Activated CD4-positive, alpha-beta memory T cell treated with anti-CD3 and anti-CD28 coated beads, Interleukin-2, amount 10 ng/mL, durations not matched to agents 7 days and 5 days (primary cell): ENCODE data around the gene GOLPH3. TPM values are rescaled to one million over a fixed set of nuclear protein-coding genes. Genes with fewer than 3 reads are reported as not detected.
"Not testable (repeated sequence)": the region's sequence is repeated elsewhere in the genome, so short reads cannot be mapped to it uniquely, and the experiment has no call there.

Experiments used
- CTCF ChIA-PET: fragments of 350-600 bp; sonication (Branson Sonifier 250); formaldehyde crosslinking; loops from one replicate; lab custom pipeline; 2021; ENCODE audit warnings: antibody characterized with exemption, inconsistent platforms; lab: Charles Lee
- POLR2A ChIA-PET: fragments of 350-600 bp; sonication (Branson Sonifier 250); formaldehyde crosslinking; loops from one replicate; lab custom pipeline; 2021; ENCODE audit warnings: antibody characterized with exemption; lab: Charles Lee
- DNase-seq: peaks from one replicate; pipeline ENCODE4 v3.0.0-alpha.2; 2020
- H3K27ac Mint-ChIP-seq: one replicate; pipeline ENCODE4 v1.8.0; 2021; ENCODE audit warnings: mild to moderate bottlenecking, mixed read lengths
- H3K27me3 Mint-ChIP-seq: one replicate; pipeline ENCODE4 v1.8.0; 2021; ENCODE audit warnings: mixed read lengths
- H3K36me3 Mint-ChIP-seq: one replicate; pipeline ENCODE4 v1.8.0; 2021; ENCODE audit warnings: low read depth, mixed read lengths
- H3K4me1 Mint-ChIP-seq: one replicate; pipeline ENCODE4 v1.8.0; 2021; ENCODE audit warnings: mixed read lengths
- H3K4me3 Mint-ChIP-seq: one replicate; pipeline ENCODE4 v1.8.0; 2021; ENCODE audit warnings: mild to moderate bottlenecking, mixed read lengths
- H3K9me3 Mint-ChIP-seq: one replicate; pipeline ENCODE4 v1.8.0; 2021; ENCODE audit warnings: mixed read lengths
- total RNA-seq, 2 experiments: library from RNA; stranded (reverse); gene quantifications; one replicate each; pipeline ENCODE4 v1.2.3, GENCODE V29; 2021

Gene GOLPH3
- total RNA-seq, 2 experiments from 2014 or later: 81.6 to 86.8 TPM

DNA sequence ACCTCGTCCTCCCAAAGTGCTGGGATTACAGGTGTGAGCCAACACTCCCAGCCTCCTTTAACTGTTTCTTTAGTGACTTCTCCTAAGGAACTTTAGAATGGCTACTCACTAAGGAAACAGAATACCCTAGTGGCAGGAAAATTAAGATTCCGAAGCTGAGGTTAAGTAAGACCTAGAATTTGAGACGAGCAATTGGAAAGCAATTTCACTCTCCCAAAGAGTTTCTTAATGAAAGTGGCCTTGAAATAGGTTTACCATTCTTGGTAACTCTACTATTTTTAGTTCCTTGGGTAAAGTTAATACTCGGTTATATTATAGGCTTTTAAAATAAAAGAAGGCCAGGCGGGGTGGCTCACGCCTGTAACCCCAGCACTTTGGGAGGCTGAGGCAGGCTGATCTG, 22.9 kb upstream of the GOLPH3 start:
- no peaks in the 10 kb centered on the region for H3K4me1 Mint-ChIP-seq
- H3K36me3 Mint-ChIP-seq: no peaks in the 10 kb centered on the region
- no peak overlapping the region for H3K27ac Mint-ChIP-seq
- peaks cover 18% of the 10 kb centered on the region for H3K27me3 Mint-ChIP-seq
- CTCF ChIA-PET: no interaction called here
- no peak overlapping the region for H3K4me3 Mint-ChIP-seq
- POLR2A ChIA-PET: no interaction called here
- H3K9me3 Mint-ChIP-seq: no peaks in the 10 kb centered on the region
- DNase-seq: no peak

- H3K4me1 Mint-ChIP-seq: no peaks in the 10 kb centered on the region
- peaks cover 15% of the 10 kb centered on the region for H3K27me3 Mint-ChIP-seq
- no peaks in the 10 kb centered on the region for H3K9me3 Mint-ChIP-seq
- H3K36me3 Mint-ChIP-seq: no peaks in the 10 kb centered on the region
- H3K27ac Mint-ChIP-seq: no peak overlapping the region
- DNase-seq: no peak
- CTCF ChIA-PET: no interaction called here
- POLR2A ChIA-PET: no interaction called here
- no peak overlapping the region for H3K4me3 Mint-ChIP-seq
Measured at GRCh38 chr5:32195265-32195664, 21.1 kb upstream of the GOLPH3 start.

DNA sequence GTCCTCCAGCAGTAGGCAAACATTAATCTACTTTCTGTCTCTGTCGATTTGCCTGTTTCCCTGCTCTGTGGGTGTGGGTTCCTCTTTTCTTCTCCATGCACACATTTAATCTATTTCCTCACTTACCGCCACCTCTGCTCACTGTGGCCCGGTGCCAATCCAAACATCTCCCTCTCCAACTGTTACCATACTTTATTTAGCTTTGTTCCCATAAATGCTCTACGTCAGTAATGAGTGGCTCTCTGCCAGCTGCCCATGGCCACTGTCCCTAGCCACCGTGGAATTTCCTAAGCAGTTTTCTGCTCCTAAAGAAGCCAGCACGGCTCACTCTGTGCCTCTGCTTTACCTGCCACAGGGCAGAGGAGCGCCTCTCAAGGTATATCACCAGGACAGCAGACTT, 19.5 kb upstream of the GOLPH3 start:
- no peak for DNase-seq
- POLR2A ChIA-PET: interaction anchor here (1.0 kb wide), 1 partner anchor 18 kb away, joined by 3 read pairs; no protein-coding TSS in a partner anchor
- H3K36me3 Mint-ChIP-seq: no peaks in the 10 kb centered on the region
- H3K4me3 Mint-ChIP-seq: no peak overlapping the region
- H3K27me3 Mint-ChIP-seq: peaks cover 15% of the 10 kb centered on the region
- CTCF ChIA-PET: no interaction called here
- H3K4me1 Mint-ChIP-seq: no peaks in the 10 kb centered on the region
- H3K27ac Mint-ChIP-seq: no peak overlapping the region
- no peaks in the 10 kb centered on the region for H3K9me3 Mint-ChIP-seq

- Mint-ChIP-seq H3K9me3 (no peaks in the 10 kb centered on the region), H3K4me3 (no peak overlapping the region), H3K27ac (no peak overlapping the region), H3K36me3 (no peaks in the 10 kb centered on the region), H3K4me1 (no peaks in the 10 kb centered on the region), H3K27me3 (peaks cover 9% of the 10 kb centered on the region)
- ChIA-PET POLR2A (no interaction called here), CTCF (interaction anchor here (2.8 kb wide), 1 partner anchor 42 kb away, joined by 8 read pairs; no protein-coding TSS in a partner anchor)
- DNase-seq: no peak
Measured at GRCh38 chr5:32190095-32190494, 16.0 kb upstream of the GOLPH3 start.

DNA sequence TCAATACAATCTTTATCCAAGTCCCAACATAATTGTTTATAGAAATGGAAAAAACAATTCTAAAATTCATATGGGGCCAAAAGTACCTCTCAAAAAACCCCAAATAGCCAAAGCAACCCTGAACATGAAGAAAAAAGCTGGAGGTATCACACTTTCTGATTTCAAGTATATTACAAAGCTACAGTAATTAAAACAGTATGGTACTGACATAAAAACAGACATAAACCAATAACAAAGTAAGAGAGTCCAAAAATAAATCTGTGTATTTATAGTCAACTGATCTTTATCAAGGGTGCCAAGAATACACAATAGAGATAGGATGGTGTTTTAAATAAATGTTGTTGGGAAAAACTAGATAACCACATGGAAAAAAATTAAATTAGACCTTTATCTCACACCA, 13.6 kb upstream of the GOLPH3 start:
- Mint-ChIP-seq H3K36me3 (no peaks in the 10 kb centered on the region), H3K9me3 (no peaks in the 10 kb centered on the region), H3K27ac (no peak overlapping the region), H3K4me1 (peaks cover 1% of the 10 kb centered on the region), H3K27me3 (no peaks in the 10 kb centered on the region), H3K4me3 (no peak overlapping the region)
- ChIA-PET CTCF (no interaction called here), POLR2A (no interaction called here)
- DNase-seq: no peak

DNA sequence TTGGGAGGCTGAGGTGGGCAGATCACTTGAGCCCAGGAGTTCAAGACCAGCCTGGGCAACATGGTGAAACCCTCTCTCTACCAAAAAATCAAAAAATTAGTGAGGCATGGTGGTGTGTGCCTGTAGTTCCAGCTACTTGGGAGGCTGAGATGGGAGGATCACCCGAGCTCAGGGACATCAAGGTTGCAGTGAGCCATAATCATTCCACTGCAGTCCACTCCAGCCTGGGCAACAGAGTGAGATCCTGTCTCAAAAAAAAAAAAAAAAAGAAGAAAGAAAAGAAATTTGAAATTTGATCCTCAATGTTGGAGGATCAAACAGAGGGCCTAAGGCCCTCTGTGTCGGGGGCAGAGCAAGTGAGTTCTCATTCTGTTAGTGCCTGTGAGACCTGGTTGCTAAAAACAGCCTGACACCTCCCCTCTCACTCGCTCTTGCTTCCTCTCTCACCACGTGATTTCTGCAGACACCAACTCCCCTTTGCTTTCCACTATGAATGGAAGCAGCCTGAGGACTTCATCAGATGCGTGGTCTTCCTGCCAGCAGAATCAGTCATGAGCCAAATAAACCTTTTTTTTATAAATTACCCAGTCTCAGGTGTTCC, 8.4 kb upstream of the GOLPH3 start:
- Mint-ChIP-seq H3K9me3 (no peaks in the 10 kb centered on the region), H3K27ac (no peak overlapping the region), H3K27me3 (peaks cover 2% of the 10 kb centered on the region), H3K36me3 (no peaks in the 10 kb centered on the region), H3K4me1 (peaks cover 4% of the 10 kb centered on the region), H3K4me3 (no peak overlapping the region)
- ChIA-PET CTCF (no interaction called here), POLR2A (interaction anchor here (2.7 kb wide), 1 partner anchor 9 kb away, joined by 8 read pairs; the partner anchor contains the start of gene GOLPH3)
- DNase-seq: no peak

DNA sequence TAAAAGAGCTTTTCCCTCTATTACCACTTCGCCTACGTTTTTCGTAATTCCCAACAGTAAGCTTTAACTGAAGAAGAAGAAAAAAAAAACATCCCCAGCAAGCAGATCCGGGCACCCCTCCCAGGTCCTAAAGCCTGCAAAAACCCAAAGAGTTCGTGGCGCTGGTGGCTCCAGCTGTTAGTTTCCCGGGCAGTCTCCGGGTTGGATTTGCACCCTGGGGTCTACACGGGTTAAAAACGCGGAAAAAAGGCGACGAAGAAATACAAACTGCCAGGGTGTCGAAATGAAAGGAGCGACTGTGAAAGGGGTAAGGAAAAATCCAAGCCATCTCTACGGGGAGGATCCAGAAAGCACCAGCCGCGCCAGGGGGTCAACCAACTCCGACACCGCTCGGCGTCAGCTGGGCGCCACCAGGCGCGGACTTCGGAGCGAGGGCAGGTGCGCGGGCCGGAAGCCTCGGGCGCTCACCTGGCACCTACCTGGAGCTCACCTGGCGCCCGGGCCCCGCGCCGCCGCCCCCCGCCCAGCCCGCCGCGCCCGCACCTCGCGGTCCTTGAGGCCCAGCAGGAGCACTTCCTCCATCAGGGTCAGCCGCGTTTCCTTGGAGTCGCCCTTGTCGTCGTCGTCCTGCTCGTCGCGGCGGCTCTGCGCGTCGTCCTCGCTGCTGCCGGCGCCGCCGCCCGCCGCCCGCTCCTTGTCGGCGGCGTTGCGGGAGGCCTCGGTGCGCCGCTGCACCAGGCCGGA, 680 bp downstream of the GOLPH3 start:
- H3K4me1 Mint-ChIP-seq: peaks cover 46% of the 10 kb centered on the region
- peak overlapping the region; percentile 99 for H3K4me3 Mint-ChIP-seq
- ChIA-PET CTCF (interaction anchor here (1.0 kb wide), 1 partner anchor 140 kb away, joined by 3 read pairs; the partner anchor contains the start of gene MTMR12), POLR2A (interaction anchor here (0.7 to 3.9 kb wide), 28 partner anchors 8 to 643 kb away, joined by 3 to 38 read pairs (median 4); partner anchors contain the start of genes MTMR12, SUB1 and ZFR)
- DNase-seq: peak; percentile 55
- no peaks in the 10 kb centered on the region for H3K9me3 Mint-ChIP-seq
- H3K27me3 Mint-ChIP-seq: peaks cover 2% of the 10 kb centered on the region
- peaks cover 52% of the 10 kb centered on the region for H3K36me3 Mint-ChIP-seq
- H3K27ac Mint-ChIP-seq: peak overlapping the region; percentile 99

GRCh38 chr5:32172923-32173266, 1.2 kb downstream of the GOLPH3 start:
- Mint-ChIP-seq H3K9me3 (no peaks in the 10 kb centered on the region), H3K27ac (peak overlapping the region; percentile 99), H3K36me3 (peaks cover 57% of the 10 kb centered on the region), H3K27me3 (no peaks in the 10 kb centered on the region), H3K4me3 (peak overlapping the region; percentile 99), H3K4me1 (peaks cover 49% of the 10 kb centered on the region)
- CTCF ChIA-PET: no interaction called here
- no peak for DNase-seq
- POLR2A ChIA-PET: interaction anchor here (0.7 to 3.9 kb wide), 20 partner anchors 9 to 417 kb away, joined by 3 to 38 read pairs (median 6); partner anchors contain the start of genes MTMR12 and SUB1

DNA sequence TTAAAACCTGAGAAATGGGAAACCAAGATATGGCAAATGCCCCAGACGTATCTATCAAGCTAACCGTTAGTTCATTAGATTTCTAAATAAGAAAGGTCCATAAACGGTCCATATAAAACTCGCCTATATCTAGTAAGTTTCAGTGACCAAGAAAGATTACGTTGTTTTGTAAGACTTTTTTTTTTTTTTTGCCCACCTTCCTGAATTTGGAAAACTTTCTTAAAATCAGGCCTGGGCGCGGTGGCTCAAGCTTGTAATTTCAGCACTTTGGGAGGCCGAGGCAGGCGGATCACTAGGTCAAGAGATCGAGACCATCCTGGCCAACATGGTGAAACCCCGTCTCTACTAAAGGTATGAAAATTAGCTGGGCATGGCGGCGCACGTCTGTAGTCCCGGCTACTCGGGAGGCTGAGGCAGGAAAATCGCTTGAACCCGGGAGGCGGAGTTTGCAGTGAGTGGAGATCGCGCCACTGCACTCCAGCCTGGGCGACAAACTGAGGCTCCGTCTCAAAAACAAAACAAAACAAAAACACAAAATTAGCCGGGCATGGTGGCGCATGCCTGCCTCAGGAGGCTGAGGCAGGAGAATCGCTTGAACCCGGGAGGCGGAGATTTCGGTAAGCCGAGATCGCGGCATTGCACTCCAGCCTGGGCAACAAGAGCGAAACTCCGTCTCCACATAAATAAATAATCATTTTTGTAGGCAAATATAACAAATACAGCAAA, 1.8 kb downstream of the GOLPH3 start:
- peak overlapping the region; percentile 99 for H3K4me3 Mint-ChIP-seq
- not testable (repeated sequence) for H3K9me3 Mint-ChIP-seq, H3K27me3 Mint-ChIP-seq
- POLR2A ChIA-PET: interaction anchor here (0.9 to 3.9 kb wide), 9 partner anchors 9 to 414 kb away, joined by 3 to 26 read pairs (median 8); partner anchors contain the start of genes MTMR12 and SUB1
- peak overlapping the region; percentile 99 for H3K27ac Mint-ChIP-seq
- H3K4me1 Mint-ChIP-seq: peaks cover 47% of the 10 kb centered on the region
- H3K36me3 Mint-ChIP-seq: peaks cover 62% of the 10 kb centered on the region
- CTCF ChIA-PET: interaction anchor here (0.7 kb wide), 2 partner anchors 38 to 416 kb away, joined by 3 to 4 read pairs; no protein-coding TSS in a partner anchor
- peak; percentile 55 for DNase-seq

GRCh38 chr5:32170303-32171151, 3.6 kb downstream of the GOLPH3 start:
- ChIA-PET POLR2A (interaction anchor here (0.7 to 1.7 kb wide), 3 partner anchors 12 to 367 kb away, joined by 3 read pairs; no protein-coding TSS in a partner anchor), CTCF (no interaction called here)
- Mint-ChIP-seq H3K27me3 (no peaks in the 10 kb centered on the region), H3K4me3 (peak overlapping the region; percentile 49), H3K9me3 (no peaks in the 10 kb centered on the region), H3K36me3 (peaks cover 70% of the 10 kb centered on the region), H3K4me1 (peaks cover 47% of the 10 kb centered on the region), H3K27ac (no peak overlapping the region)
- no peak for DNase-seq

DNA sequence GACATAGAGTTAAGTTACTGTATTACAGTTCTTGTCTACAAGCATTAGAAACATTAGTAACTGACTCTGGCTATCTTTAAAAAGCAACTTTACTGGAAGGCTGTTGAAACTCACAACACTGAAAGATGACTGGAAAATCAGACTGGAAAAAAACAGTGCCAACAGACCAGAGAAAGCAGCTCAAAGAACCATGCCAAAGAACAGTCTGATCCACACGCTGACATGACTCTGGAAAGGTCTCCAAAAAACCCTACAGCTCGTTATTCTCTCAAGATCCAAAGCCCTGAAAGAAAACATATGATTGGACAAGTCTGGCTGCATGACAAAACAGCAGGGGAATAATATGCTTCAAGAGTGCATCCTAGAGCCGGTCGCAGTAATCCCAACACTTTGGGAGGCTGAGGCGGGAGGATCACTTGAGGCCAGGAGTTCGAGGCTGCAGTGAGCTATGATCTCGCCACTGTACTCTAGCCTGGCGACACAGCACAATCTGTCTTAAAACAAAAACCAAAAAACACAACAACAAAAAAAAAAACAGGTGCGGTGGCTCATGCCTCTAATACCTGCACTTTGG, 5.6 kb downstream of the GOLPH3 start:
- Mint-ChIP-seq H3K4me1 (peaks cover 52% of the 10 kb centered on the region), H3K27me3 (no peaks in the 10 kb centered on the region), H3K36me3 (peaks cover 83% of the 10 kb centered on the region), H3K27ac (peak overlapping the region; percentile 38), H3K4me3 (no peak overlapping the region), H3K9me3 (no peaks in the 10 kb centered on the region)
- no peak for DNase-seq
- ChIA-PET POLR2A (no interaction called here), CTCF (no interaction called here)

- DNase-seq: no peak
- H3K4me1 Mint-ChIP-seq: peaks cover 47% of the 10 kb centered on the region
- POLR2A ChIA-PET: interaction anchor here (0.6 to 1.0 kb wide), 3 partner anchors 8 to 93 kb away, joined by 3 to 4 read pairs (median 3); partner anchors contain the start of gene GOLPH3
- H3K27me3 Mint-ChIP-seq: no peaks in the 10 kb centered on the region
- CTCF ChIA-PET: interaction anchor here (1.2 kb wide), 1 partner anchor 9 kb away, joined by 3 read pairs; no protein-coding TSS in a partner anchor
- peaks cover 64% of the 10 kb centered on the region for H3K36me3 Mint-ChIP-seq
- H3K4me3 Mint-ChIP-seq: no peak overlapping the region
- H3K9me3 Mint-ChIP-seq: no peaks in the 10 kb centered on the region
- H3K27ac Mint-ChIP-seq: no peak overlapping the region
Measured at GRCh38 chr5:32165597-32165996, 8.5 kb downstream of the GOLPH3 start.
